ENCODE data around the gene NTM. TPM values are rescaled to one million over a fixed set of nuclear protein-coding genes. Genes with fewer than 3 reads are reported as not detected.

Gene NTM
- polyA plus RNA-seq, 1 experiment: 33.6 TPM

- TF ChIP-seq CTCF (IDR thresholded peaks at IDR 0.05; ENCODE audit: insufficient read depth, low read depth, low read length): no peak
- CTCF ChIA-PET: no interaction called here
- Histone ChIP-seq H3K36me3 (ENCODE audit: control insufficient read depth, insufficient read depth, low read length) (no peaks in the 10 kb centered on the region), H3K4me3 (ENCODE audit: low read depth, low read length) (no peak overlapping the region), H3K27me3 (ENCODE audit: control insufficient read depth, insufficient read depth, low read length) (peaks cover 7% of the 10 kb centered on the region)
- DNase-seq (ENCODE audit: low read depth): no peak
- POLR2A ChIA-PET: no interaction called here
Observed at GRCh38 chr11:131822506-131822905, 452.1 kb downstream of the NTM start.

GRCh38 chr11:131823772-131824171 lies 453.4 kb downstream of the NTM start:
- no peak for TF ChIP-seq CTCF (IDR thresholded peaks at IDR 0.05; ENCODE audit: insufficient read depth, low read depth, low read length)

GRCh38 chr11:131824771-131825170 lies 454.4 kb downstream of the NTM start:
- H3K27me3 ChIP-seq (ENCODE audit: control insufficient read depth, insufficient read depth, low read length): peaks cover 7% of the 10 kb centered on the region; the same call in 1 of the 2 replicates
- H3K36me3 ChIP-seq (ENCODE audit: control insufficient read depth, insufficient read depth, low read length): no peaks in the 10 kb centered on the region
- H3K4me3 ChIP-seq (ENCODE audit: low read depth, low read length): no peak overlapping the region
- no peak for TF ChIP-seq CTCF (IDR thresholded peaks at IDR 0.05; ENCODE audit: insufficient read depth, low read depth, low read length)
- CTCF ChIA-PET: interaction anchor here (0.8 to 1.3 kb wide), 3 partner anchors 8 to 204 kb away, joined by 3 read pairs; no protein-coding TSS in a partner anchor
- POLR2A ChIA-PET: no interaction called here
- no peak for DNase-seq (ENCODE audit: low read depth)

More at GRCh38 chr11:131823772-131824171, 453.4 kb downstream of the NTM start:
- peaks cover 7% of the 10 kb centered on the region for H3K27me3 ChIP-seq (ENCODE audit: control insufficient read depth, insufficient read depth, low read length)
- POLR2A ChIA-PET: no interaction called here
- no peak overlapping the region for H3K4me3 ChIP-seq (ENCODE audit: low read depth, low read length)
- CTCF ChIA-PET: interaction anchor here (1.2 to 1.3 kb wide), 2 partner anchors 9 kb away, joined by 3 read pairs; no protein-coding TSS in a partner anchor
- H3K36me3 ChIP-seq (ENCODE audit: control insufficient read depth, insufficient read depth, low read length): no peaks in the 10 kb centered on the region
- DNase-seq (ENCODE audit: low read depth): no peak

DNA sequence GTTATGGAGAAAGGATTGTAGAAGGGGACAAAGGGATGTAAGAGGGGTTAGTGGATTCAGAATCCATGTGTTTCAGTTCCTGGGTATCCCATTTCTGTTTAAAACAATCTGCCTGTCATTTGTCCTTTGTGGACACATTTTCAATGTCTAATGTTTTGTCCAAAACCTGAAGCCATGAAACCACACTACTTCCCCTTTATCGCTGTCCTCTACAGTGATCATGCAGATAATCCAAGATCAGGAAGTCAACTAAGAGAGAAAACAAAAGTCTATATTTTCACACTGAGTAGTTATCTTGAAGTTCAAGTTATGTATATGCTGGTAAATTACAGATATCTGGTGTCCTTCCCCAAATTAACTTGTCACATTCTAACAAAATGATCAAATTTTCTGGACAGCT lies 457.0 kb downstream of the NTM start:
- no peaks in the 10 kb centered on the region for H3K36me3 ChIP-seq (ENCODE audit: control insufficient read depth, insufficient read depth, low read length)
- H3K4me3 ChIP-seq (ENCODE audit: low read depth, low read length): no peak overlapping the region
- ChIA-PET CTCF (interaction anchor here (0.6 kb wide), 1 partner anchor 239 kb away, joined by 3 read pairs; no protein-coding TSS in a partner anchor), POLR2A (no interaction called here)
- peaks cover 9% of the 10 kb centered on the region for H3K27me3 ChIP-seq (ENCODE audit: control insufficient read depth, insufficient read depth, low read length)
- no peak for DNase-seq (ENCODE audit: low read depth)
- no peak for TF ChIP-seq CTCF (IDR thresholded peaks at IDR 0.05; ENCODE audit: insufficient read depth, low read depth, low read length)

GRCh38 chr11:131829725-131830124 lies 459.3 kb downstream of the NTM start:
- POLR2A ChIA-PET: no interaction called here
- TF ChIP-seq CTCF (IDR thresholded peaks at IDR 0.05; ENCODE audit: insufficient read depth, low read depth, low read length): no peak
- H3K4me3 ChIP-seq (ENCODE audit: low read depth, low read length): no peak overlapping the region
- H3K36me3 ChIP-seq (ENCODE audit: control insufficient read depth, insufficient read depth, low read length): no peaks in the 10 kb centered on the region
- CTCF ChIA-PET: interaction anchor here (0.6 to 1.2 kb wide), 2 partner anchors 59 to 82 kb away, joined by 3 read pairs; no protein-coding TSS in a partner anchor
- H3K27me3 ChIP-seq (ENCODE audit: control insufficient read depth, insufficient read depth, low read length): peaks cover 5% of the 10 kb centered on the region
- DNase-seq (ENCODE audit: low read depth): no peak

Measured in BJ (cell line).